GM12878 (cell line): ENCODE results near the gene NRSN1. TPM values are rescaled to one million over a fixed set of nuclear protein-coding genes. Genes with fewer than 3 reads are reported as not detected.

Experiments used
- ATAC-seq: fragments of 200-7000 bp; cut with Tn5 transposase; 3 replicates; pipeline ENCODE4 v1.9.1; 2020; ENCODE audit warnings: mild to moderate bottlenecking, moderate library complexity
- BruUV-seq: library from RNA; stranded (reverse); fragments of 400-500 nt; replicated peaks from 2 replicates; lab custom pipeline; 2021; lab: Mats Ljungman, UMichigan
- CTCF ChIA-PET: fragments of 300-600 bp; sonication (Branson Sonifier 250); formaldehyde crosslinking; extraction: SDS; loops from one replicate; lab custom pipeline; 2021; ENCODE audit warnings: inconsistent platforms; lab: Yijun Ruan, JAX
- POLR2A ChIA-PET: fragments of 350-600 bp; formaldehyde crosslinking; extraction: SDS; loops from one replicate; lab custom pipeline; 2021; ENCODE audit warnings: inconsistent platforms; lab: Charles Lee
- RAD21 ChIA-PET: fragments of 300-600 bp; sonication (Branson Sonifier 250); formaldehyde crosslinking; loops from one replicate; lab custom pipeline; 2023; ENCODE audit warnings: antibody characterized with exemption; ENCODE audit not compliant: unreplicated experiment; lab: Charles Lee
- SMC1A ChIA-PET: fragments of 300-600 bp; sonication (Branson Sonifier 250); formaldehyde crosslinking; loops from one replicate; lab custom pipeline; 2023; ENCODE audit not compliant: unreplicated experiment, uncharacterized antibody; lab: Charles Lee
- DNase-seq: peaks from one replicate; pipeline ENCODE4 v3.0.0-alpha.2; 2011; ENCODE audit warnings: low read depth, low spot score
- FAIRE-seq: peaks from 3 replicates; lab custom pipeline; 2011; peaks lifted over from hg19 to GRCh38; lab: Jason Lieb, UNC
- H2AFZ ChIP-seq: 2 replicates; pipeline ENCODE4 v1.6.0; 2011; ENCODE audit warnings: low read depth, low read length, control low read depth; ENCODE audit not compliant: control insufficient read depth
- H3K27ac ChIP-seq: 2 replicates; pipeline ENCODE4 v1.5.1; 2011; ENCODE audit warnings: control low read depth; ENCODE audit not compliant: control insufficient read depth, insufficient read depth
- H3K27me3 ChIP-seq, 2 experiments: replicated peaks in 1 of 2; 2 replicates each; pipeline versions ENCODE4 v1.6.0 to v1.6.1; 2011; ENCODE audit warnings: low read length in 1 of 2; ENCODE audit not compliant: control insufficient read depth in 2 of 2, insufficient read depth in 2 of 2
- H3K36me3 ChIP-seq, 2 experiments: 2 replicates each; pipeline ENCODE4 v1.5.1; 2011; ENCODE audit warnings: low read length in 1 of 2; ENCODE audit not compliant: control insufficient read depth in 2 of 2, insufficient read depth in 2 of 2
- H3K4me1 ChIP-seq: 2 replicates; pipeline ENCODE4 v1.6.1; 2011; ENCODE audit warnings: mild to moderate bottlenecking, low read length, moderate library complexity, mixed read lengths; ENCODE audit not compliant: control insufficient read depth, insufficient read depth
- H3K4me2 ChIP-seq: 2 replicates; pipeline ENCODE4 v1.6.0; 2011; ENCODE audit warnings: control low read depth; ENCODE audit not compliant: control insufficient read depth, insufficient read depth
- H3K4me3 ChIP-seq: fragments of 200-600 bp; sonication (generic); 2 replicates; pipeline ENCODE4 v1.5.1; 2016
- H3K79me2 ChIP-seq: 2 replicates; pipeline ENCODE4 v1.6.0; 2011; ENCODE audit warnings: low read length; ENCODE audit not compliant: control insufficient read depth, insufficient read depth
- H3K9ac ChIP-seq: 2 replicates; pipeline ENCODE4 v1.8.0; 2011; ENCODE audit warnings: low read length, control low read depth, mixed read lengths; ENCODE audit not compliant: control insufficient read depth, insufficient read depth
- H3K9me3 ChIP-seq: replicated peaks from 3 replicates; pipeline ENCODE4 v1.5.1; 2011; ENCODE audit warnings: mild to moderate bottlenecking, low read length; ENCODE audit not compliant: control insufficient read depth, insufficient read depth
- H4K20me1 ChIP-seq: 2 replicates; pipeline ENCODE4 v1.6.0; 2011; ENCODE audit not compliant: control insufficient read depth, insufficient read depth
- BCL11A ChIP-seq: IDR thresholded peaks from 2 replicates; pipeline ENCODE4 v1.6.1; 2011; ENCODE audit warnings: low read depth, low read length
- CHD4 ChIP-seq: fragments of 200-600 bp; sonication (generic); IDR thresholded peaks from 2 replicates; pipeline ENCODE4 v1.6.1; 2016; ENCODE audit warnings: mild to moderate bottlenecking
- IRF5 ChIP-seq: fragments of 450-650 bp; IDR thresholded peaks from 2 replicates; pipeline ENCODE4 v1.6.1; 2017; ENCODE audit warnings: borderline replicate concordance
- JUNB ChIP-seq: IDR thresholded peaks from 2 replicates; pipeline ENCODE4 v1.6.1; 2016; ENCODE audit warnings: antibody characterized with exemption, mild to moderate bottlenecking
- JUND ChIP-seq: IDR thresholded peaks from 2 replicates; pipeline ENCODE4 v1.6.1; 2012; ENCODE audit warnings: low read depth, mild to moderate bottlenecking, low read length, improper control_type of control experiment, moderate library complexity
- KLF5 ChIP-seq: fragments of 450-650 bp; IDR thresholded peaks from 2 replicates; pipeline ENCODE4 v1.6.1; 2014; ENCODE audit warnings: mild to moderate bottlenecking; ENCODE audit not compliant: partially characterized antibody
- MYC ChIP-seq: IDR thresholded peaks from 2 replicates; pipeline ENCODE4 v1.6.1; 2011; ENCODE audit warnings: mild to moderate bottlenecking, low read length, moderate library complexity, inconsistent platforms; ENCODE audit not compliant: insufficient read depth, insufficient replicate concordance, insufficient read length, severe bottlenecking
- POLR2AphosphoS5 ChIP-seq: IDR thresholded peaks from 2 replicates; pipeline ENCODE4 v1.6.1; 2011; ENCODE audit warnings: mild to moderate bottlenecking, low read length, inconsistent platforms
- RELA ChIP-seq: fragments of 450-650 bp; IDR thresholded peaks from 2 replicates; pipeline ENCODE4 v1.8.0; 2014; ENCODE audit warnings: borderline replicate concordance; ENCODE audit not compliant: partially characterized antibody
- REST ChIP-seq: IDR thresholded peaks from 2 replicates; pipeline ENCODE4 v1.6.1; 2012; ENCODE audit warnings: mild to moderate bottlenecking, low read depth, low read length
- SUPT20H ChIP-seq: IDR thresholded peaks from 2 replicates; pipeline ENCODE4 v1.6.1; 2011; ENCODE audit warnings: low read depth, mild to moderate bottlenecking, low read length, moderate library complexity, borderline replicate concordance; ENCODE audit not compliant: control insufficient read depth
- TCF12 ChIP-seq: IDR thresholded peaks from 2 replicates; pipeline ENCODE4 v1.6.1; 2011; ENCODE audit warnings: low read depth, mild to moderate bottlenecking, low read length
- ZBTB33 ChIP-seq: fragments of 450-650 bp; IDR thresholded peaks from 2 replicates; pipeline ENCODE4 v1.6.1; 2017; ENCODE audit warnings: mild to moderate bottlenecking
- ZNF207 ChIP-seq: fragments of 450-650 bp; IDR thresholded peaks from 2 replicates; pipeline ENCODE4 v1.6.1; 2014; ENCODE audit warnings: antibody characterized with exemption, mild to moderate bottlenecking, borderline replicate concordance
- WGBS: methylation state at CpG from one replicate; pipeline ENCODE4 v1.1.6; 2016; ENCODE audit warnings: low lambda C conversion rate; ENCODE audit not compliant: insufficient replicate concordance, insufficient coverage; ENCODE audit errors: missing lambda C conversion rate; 5-methylcytosine and 5-hydroxymethylcytosine counted together
- in situ Hi-C: fragments of 300-500 bp; cut with MboI; formaldehyde crosslinking; loops from 9 replicates; pipeline ENCODE4 v1.14.3; 2018; ENCODE audit warnings: mixed read lengths
- intact Hi-C: fragments of 100-400 bp; cut with micrococcal nuclease; formaldehyde crosslinking; loops from one replicate; pipeline ENCODE4 v1.14.2; 2022; ENCODE audit not compliant: unreplicated experiment
- polyA plus RNA-seq, 11 experiments: library from polyadenylated mRNA; depleted of rRNA in 4 of 11; unstranded in 6 of 11; stranded (reverse) in 5 of 11; fragments of >200 nt; fragmentation: Nextera tagmentation in 4 of 11; fragmentation: Illumina TruSeq in 1 of 11; extraction: Ambion mirVana in 4 of 11; extraction: Trizol in 1 of 11; gene quantifications; 1 replicate in 1 of 11; 2 replicates in 10 of 11; pipeline versions ENCODE4 v1.2.1 to v1.2.3, GENCODE V29; 2011 to 2016; ENCODE audit warnings: inconsistent platforms in 2 of 11, missing spikeins in 2 of 11, low read depth in 1 of 11
- total RNA-seq, 4 experiments: library from RNA; depleted of rRNA in 3 of 4; stranded (reverse); fragments of >200 nt in 3 of 4; fragmentation: Illumina TruSeq in 1 of 4; extraction: Trizol in 1 of 4; gene quantifications; 2 replicates each; pipeline versions ENCODE4 v1.2.1 to v1.2.3, GENCODE V29; 2013 to 2021
- TF ChIP-seq, protein P1 (sequence below): IDR thresholded peaks from 2 replicates; pipeline ENCODE4 v1.6.1; 2012; ENCODE audit warnings: low read length, inconsistent platforms
- TF ChIP-seq, protein P2 (sequence below): IDR thresholded peaks from 2 replicates; pipeline ENCODE4 v1.6.1; 2012; ENCODE audit warnings: low read depth, low read length, improper control_type of control experiment

The NRSN1 gene
- total and polyA plus RNA-seq, 10 of the 15 experiments (the other 5 are each of a cell fraction or from before 2014, with no cell fraction given): not detected

- TF ChIP-seq RELA (no peak), IRF5 (no peak), TCF12 (no peak)
These were observed 13.6 kb downstream of the NRSN1 start (continued) for GRCh38 chr6:24139639-24140038.

GRCh38 chr6:24140591-24140990, 14.6 kb downstream of the NRSN1 start:
- no peak overlapping the region for H3K27ac ChIP-seq
- H3K4me1 ChIP-seq: no peaks in the 10 kb centered on the region
- no TSS peak for BruUV-seq
- H3K9ac ChIP-seq: no peak overlapping the region
- 67% methylated on average over 13 of the region's 13 CpGs for WGBS
- no peaks in the 10 kb centered on the region for H3K79me2 ChIP-seq
- RAD21 ChIA-PET: no interaction called here
- DNase-seq: no peak
- no peak for FAIRE-seq
- intact Hi-C loops: no loop called here
- H2AFZ ChIP-seq: no peak overlapping the region
- CTCF ChIA-PET: no interaction called here
- SMC1A ChIA-PET: no interaction called here
- no peak for ATAC-seq
- POLR2A ChIA-PET: no interaction called here
- no peaks in the 10 kb centered on the region for H3K27me3 ChIP-seq
- no peak overlapping the region for H3K4me2 ChIP-seq
- no peak overlapping the region for H3K4me3 ChIP-seq
- no peaks in the 10 kb centered on the region; the same call in 2 of the 3 replicates for H3K9me3 ChIP-seq
- H4K20me1 ChIP-seq: no peaks in the 10 kb centered on the region
- in situ Hi-C loops: no loop called here
- H3K36me3 ChIP-seq: no peaks in the 10 kb centered on the region
- TF ChIP-seq POLR2AphosphoS5 (no peak), CHD4 (no peak), BCL11A (no peak), SUPT20H (no peak), JUND (no peak), MYC (no peak), ZBTB33 (no peak), KLF5 (no peak), ZNF207 (no peak), JUNB (no peak), REST (no peak)
- TF ChIP-seq, protein P1, sequence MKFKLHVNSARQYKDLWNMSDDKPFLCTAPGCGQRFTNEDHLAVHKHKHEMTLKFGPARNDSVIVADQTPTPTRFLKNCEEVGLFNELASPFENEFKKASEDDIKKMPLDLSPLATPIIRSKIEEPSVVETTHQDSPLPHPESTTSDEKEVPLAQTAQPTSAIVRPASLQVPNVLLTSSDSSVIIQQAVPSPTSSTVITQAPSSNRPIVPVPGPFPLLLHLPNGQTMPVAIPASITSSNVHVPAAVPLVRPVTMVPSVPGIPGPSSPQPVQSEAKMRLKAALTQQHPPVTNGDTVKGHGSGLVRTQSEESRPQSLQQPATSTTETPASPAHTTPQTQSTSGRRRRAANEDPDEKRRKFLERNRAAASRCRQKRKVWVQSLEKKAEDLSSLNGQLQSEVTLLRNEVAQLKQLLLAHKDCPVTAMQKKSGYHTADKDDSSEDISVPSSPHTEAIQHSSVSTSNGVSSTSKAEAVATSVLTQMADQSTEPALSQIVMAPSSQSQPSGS: no peak
- TF ChIP-seq, protein P2, sequence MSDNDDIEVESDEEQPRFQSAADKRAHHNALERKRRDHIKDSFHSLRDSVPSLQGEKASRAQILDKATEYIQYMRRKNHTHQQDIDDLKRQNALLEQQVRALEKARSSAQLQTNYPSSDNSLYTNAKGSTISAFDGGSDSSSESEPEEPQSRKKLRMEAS: no peak
